Lower leg skin (tissue), 4 donors: Measurements from ENCODE around the gene DNAH9. TPM values are rescaled to one million over a fixed set of nuclear protein-coding genes. Genes with fewer than 3 reads are reported as not detected.

ENCODE experiments used
- DNase-seq, 2 donors: peaks; one replicate each; pipeline ENCODE4 v3.0.0-alpha.2; 2019; ENCODE audit warnings: low spot score in 2 of 2
- H3K4me3 ChIP-seq: fragments of 200-600 bp; sonication (generic); 2 replicates; pipeline ENCODE4 v1.5.1; 2017; ENCODE audit warnings: mild to moderate bottlenecking, low read depth; ENCODE audit not compliant: poor library complexity, severe bottlenecking
- CTCF ChIP-seq, 3 donors: fragments of 450-650 bp; IDR thresholded peaks; one replicate each; pipeline ENCODE4 v1.5.1; 2016; ENCODE audit warnings: antibody characterized with exemption in 3 of 3, mild to moderate bottlenecking in 3 of 3, moderate library complexity in 2 of 3
- POLR2A ChIP-seq, 2 donors: fragments of 450-650 bp; IDR thresholded peaks; one replicate each; pipeline ENCODE4 v1.6.1; 2016 to 2017; ENCODE audit warnings: antibody characterized with exemption in 2 of 2, mild to moderate bottlenecking in 1 of 2, moderate library complexity in 1 of 2
- WGBS, 2 donors: methylation state at CpG; one replicate each; pipeline ENCODE4 v1.1.5; 2018; 5-methylcytosine and 5-hydroxymethylcytosine counted together
- intact Hi-C: fragments of 100-400 bp; cut with DNase I; formaldehyde crosslinking; loops from one replicate; pipeline ENCODE4 v1.15.0; 2023; ENCODE audit warnings: low total_unique reads
- total RNA-seq, 4 donors: library from RNA; depleted of rRNA; stranded (reverse); fragments of >200 nt; gene quantifications; one replicate each; pipeline ENCODE4 v1.1.0, GENCODE V29; 2016

The DNAH9 gene
- total RNA-seq, 4 donors from 2014 or later: 1.9 to 2.6 (median 2.3) TPM

DNA sequence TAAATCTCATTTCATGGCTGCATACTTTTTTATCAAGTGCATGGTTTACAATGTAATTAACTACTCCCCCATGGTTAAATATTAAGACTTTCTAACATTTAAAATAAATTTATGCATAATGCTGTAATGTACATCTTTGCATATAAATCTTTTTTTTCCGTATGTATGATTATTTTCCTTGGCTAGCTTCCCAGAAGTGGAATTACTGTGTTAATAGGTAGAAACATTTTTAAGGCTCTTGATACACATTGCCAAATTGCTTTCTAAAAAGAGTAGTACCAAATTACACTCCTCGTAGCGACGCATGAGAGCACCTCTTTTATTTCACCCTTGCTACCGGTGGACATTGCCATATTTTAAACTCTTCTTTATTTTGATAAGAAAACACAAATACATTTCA lies 141.1 kb downstream of the DNAH9 start:
- DNase-seq: no peak
- TF ChIP-seq POLR2A (IDR thresholded peaks at IDR 0.05) (no peak), CTCF (IDR thresholded peaks at IDR 0.05) (no peak)
- H3K4me3 ChIP-seq: no peak overlapping the region
- intact Hi-C loops: no loop called here
- WGBS, 2 donors: 61 to 70% methylated on average over 5 of the region's 5 CpGs

DNA sequence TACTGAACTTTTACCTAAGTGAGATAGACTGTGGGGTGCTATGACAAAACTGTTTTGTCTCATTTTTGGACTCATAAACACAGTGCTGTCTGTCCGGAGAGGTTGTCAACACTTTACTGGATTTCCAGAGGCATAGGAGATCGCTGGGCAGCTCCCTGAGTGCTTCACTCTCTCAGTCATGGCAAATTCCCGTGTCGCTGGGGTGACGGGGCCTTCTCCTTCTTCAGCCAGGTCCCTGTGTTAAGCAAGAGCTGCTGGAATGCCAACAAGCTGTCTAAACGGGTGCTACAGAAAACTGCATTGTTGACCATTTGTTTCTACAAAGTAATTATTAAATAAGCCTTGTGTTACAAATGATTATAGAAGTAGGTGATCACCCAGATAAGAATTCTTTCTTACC lies 141.6 kb downstream of the DNAH9 start:
- intact Hi-C loops: no loop called here
- no peak for DNase-seq
- no peak for TF ChIP-seq POLR2A (IDR thresholded peaks at IDR 0.05)
- no peak for TF ChIP-seq CTCF (IDR thresholded peaks at IDR 0.05)
- no peak overlapping the region for H3K4me3 ChIP-seq
- WGBS, 2 donors: 86 to 91% methylated on average over 6 of the region's 6 CpGs

- no peak for DNase-seq
- intact Hi-C loops: no loop called here
- TF ChIP-seq POLR2A (IDR thresholded peaks at IDR 0.05) (no peak), CTCF (IDR thresholded peaks at IDR 0.05) (no peak)
- no peak overlapping the region for H3K4me3 ChIP-seq
- 43 to 51% methylated on average over 4 of the region's 4 CpGs for WGBS, 2 donors
Observed at GRCh38 chr17:11742886-11743285, 144.6 kb downstream of the DNAH9 start.

DNA sequence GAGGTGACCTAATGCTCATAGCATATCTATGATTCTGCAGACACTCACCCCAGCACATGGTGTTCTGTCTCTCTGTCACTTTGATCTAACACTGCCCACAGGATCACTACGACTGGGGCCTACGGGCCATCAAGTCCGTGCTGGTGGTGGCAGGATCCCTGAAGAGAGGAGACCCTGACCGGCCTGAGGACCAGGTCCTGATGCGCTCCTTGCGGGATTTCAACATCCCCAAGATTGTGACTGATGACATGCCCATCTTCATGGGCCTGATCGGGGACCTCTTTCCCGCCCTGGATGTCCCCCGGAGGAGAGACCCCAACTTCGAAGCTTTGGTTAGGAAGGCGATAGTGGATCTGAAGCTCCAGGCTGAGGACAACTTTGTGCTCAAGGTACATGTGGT lies 146.4 kb downstream of the DNAH9 start:
- intact Hi-C loops: no loop called here
- no peak for DNase-seq
- H3K4me3 ChIP-seq: no peak overlapping the region
- 97% methylated on average over 11 of the region's 11 CpGs for WGBS, 2 donors
- no peak for TF ChIP-seq CTCF (IDR thresholded peaks at IDR 0.05)
- no peak for TF ChIP-seq POLR2A (IDR thresholded peaks at IDR 0.05)

DNA sequence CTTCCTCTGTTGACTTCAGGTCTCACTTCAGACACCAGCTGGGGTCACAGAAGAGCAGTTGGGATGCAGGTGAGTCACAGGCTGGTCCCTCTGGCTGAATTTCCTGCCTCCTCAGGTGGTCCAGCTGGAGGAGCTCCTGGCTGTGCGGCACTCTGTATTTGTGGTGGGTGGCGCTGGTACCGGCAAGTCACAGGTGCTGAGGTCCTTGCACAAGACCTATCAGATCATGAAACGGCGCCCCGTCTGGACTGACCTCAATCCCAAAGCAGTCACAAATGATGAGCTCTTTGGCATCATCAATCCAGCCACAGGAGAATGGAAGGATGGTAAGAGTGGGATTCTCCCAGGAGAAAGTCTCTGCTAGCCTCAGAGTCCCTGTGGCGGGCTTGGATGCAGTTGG lies 149.2 kb downstream of the DNAH9 start:
- WGBS, 2 donors: 94% methylated on average over 5 to 7 of the region's 7 CpGs

More for the DNA sequence above, 149.2 kb downstream of the DNAH9 start:
- no peak for DNase-seq
- no peak overlapping the region for H3K4me3 ChIP-seq
- intact Hi-C loops: no loop called here
- TF ChIP-seq CTCF (IDR thresholded peaks at IDR 0.05): no peak
- no peak for TF ChIP-seq POLR2A (IDR thresholded peaks at IDR 0.05)
